AG04449 (cell line): ENCODE measurements around the gene AQP12B.
"Not testable (repeated sequence)": the region's sequence is repeated elsewhere in the genome, so short reads cannot be mapped to it uniquely, and the experiment has no call there.

ENCODE experiments used
- CTCF ChIA-PET: fragments of 350-600 bp; formaldehyde crosslinking; extraction: SDS; loops from one replicate; lab custom pipeline; 2021; ENCODE audit warnings: antibody characterized with exemption; lab: Yijun Ruan, JAX
- POLR2A ChIA-PET: fragments of 400-600, 350-600 bp; formaldehyde crosslinking; extraction: SDS; loops from one replicate; lab custom pipeline; 2020; ENCODE audit warnings: antibody characterized with exemption, inconsistent platforms; lab: Yijun Ruan, JAX
- DNase-seq: peaks from one replicate; pipeline ENCODE4 v3.0.0-alpha.2; 2010; ENCODE audit warnings: low read depth, low spot score
- H3K4me3 ChIP-seq: 2 replicates; pipeline ENCODE4 v1.5.1; 2011; ENCODE audit warnings: low read depth, mild to moderate bottlenecking, control low read depth, low read length
- TF ChIP-seq, protein P1 (sequence below): IDR thresholded peaks from one replicate; pipeline ENCODE4 v1.5.1; 2011; ENCODE audit warnings: mild to moderate bottlenecking, moderate library complexity, low read length, control low read depth, inconsistent platforms; ENCODE audit not compliant: insufficient read depth; ENCODE audit errors: missing control alignments

The AQP12B gene

DNA sequence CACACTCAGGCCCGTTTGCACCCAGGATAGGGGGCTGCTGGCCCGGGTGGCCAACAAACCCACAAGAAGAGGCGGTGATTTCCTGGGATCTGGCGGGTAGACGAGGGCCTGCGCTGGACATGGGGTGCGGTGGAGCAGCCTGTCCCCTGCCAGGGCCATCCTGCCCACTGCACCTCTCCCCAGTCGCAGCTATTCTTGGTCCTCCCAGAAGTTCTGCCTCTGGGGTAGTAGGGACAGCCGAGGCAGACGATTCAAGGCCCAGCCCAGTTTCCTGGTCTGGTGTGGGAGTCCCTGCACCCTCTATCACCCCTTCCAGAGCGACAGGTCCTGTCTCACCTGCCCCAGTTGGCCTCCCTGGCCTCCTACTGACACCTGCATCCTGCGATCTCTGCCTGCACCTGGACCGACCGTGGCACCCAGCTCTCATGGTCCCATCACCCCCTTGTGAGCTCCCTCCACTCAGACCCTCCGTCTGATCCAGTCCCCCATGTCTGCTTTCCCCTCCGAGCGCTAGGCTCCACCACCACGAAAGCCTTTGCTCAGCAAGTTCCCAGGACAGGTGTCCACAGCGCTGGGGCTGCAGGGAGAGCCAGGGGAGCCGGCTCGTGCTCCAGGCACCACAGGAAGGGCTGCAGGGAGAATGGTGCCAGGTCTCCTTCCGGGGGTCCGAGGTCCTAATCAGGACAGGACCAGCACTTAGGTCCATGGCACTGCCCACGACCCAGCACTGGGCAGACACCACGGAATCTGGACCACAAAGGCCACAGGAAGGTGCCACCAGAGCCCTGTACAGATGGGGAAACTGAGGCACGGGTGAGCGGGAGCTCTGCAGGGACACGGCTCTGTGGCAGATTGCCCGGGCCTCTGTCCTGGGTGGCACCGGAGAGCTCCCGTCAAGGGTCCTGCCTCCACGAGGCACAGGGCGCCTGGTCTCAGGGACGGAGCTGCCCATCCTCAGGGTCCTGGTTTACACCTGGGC, 10.2 kb upstream of the AQP12B start:
- CTCF ChIA-PET, POLR2A ChIA-PET, H3K4me3 ChIP-seq, DNase-seq: not testable (repeated sequence)

DNA sequence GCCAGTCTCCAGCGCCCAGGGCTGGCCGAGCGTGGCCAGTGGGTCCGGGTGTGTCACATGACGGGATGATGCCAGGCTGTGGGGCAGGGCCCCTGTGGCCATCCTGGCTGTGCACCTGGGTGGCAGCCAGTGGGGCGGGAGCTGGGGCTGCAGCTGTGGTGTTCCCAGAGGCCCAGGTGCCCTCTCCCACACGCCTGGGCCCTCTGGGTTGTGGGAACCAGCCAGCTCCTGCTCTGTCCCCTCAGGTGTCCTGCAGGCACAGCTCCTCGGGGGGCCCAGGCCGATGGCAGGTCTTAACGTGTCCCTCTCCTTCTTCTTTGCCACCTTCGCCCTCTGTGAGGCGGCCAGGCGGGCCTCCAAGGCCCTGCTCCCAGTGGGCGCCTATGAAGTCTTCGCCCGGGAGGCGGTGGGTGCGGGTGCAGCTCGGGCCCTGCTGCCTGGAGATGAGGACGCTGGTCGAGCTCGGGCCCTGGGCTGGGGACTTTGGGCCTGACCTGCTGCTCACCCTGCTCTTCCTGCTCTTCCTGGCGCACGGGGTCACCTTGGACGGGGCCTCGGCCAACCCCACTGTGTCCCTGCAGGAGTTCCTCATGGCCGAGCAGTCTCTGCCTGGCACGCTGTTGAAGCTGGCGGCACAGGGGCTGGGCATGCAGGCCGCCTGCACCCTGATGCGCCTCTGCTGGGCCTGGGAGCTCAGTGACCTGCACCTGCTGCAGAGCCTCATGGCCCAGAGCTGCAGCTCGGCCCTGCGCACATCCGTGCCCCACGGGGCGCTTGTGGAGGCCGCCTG, 9.1 kb upstream of the AQP12B start, which contains the start of gene AQP12A:
TSS of gene AQP12A (plus strand) at position 236 of the 790 bp plus-strand sequence. CDS start at position 284, 48 bp downstream.
- H3K4me3 ChIP-seq, CTCF ChIA-PET, DNase-seq, POLR2A ChIA-PET: not testable (repeated sequence)

DNA sequence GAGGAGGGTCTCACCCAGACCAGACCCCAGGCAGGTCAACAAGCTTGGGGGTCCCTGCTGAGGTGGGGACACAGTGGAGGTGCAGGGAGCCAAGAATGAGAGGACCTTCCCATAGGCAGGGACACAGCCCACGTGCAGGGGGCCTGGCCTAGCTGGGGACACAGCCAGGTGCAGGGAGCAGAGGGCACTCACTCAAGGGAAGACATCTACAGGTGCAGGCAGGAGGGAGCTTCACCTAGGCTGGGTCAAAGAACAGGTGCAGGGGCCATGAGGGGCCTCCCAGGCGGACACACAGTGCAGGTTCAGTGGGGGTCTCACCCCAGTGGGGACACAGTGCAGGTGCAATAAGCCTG, 8.4 kb upstream of the AQP12B start:
- H3K4me3 ChIP-seq, CTCF ChIA-PET, DNase-seq, POLR2A ChIA-PET: not testable (repeated sequence)

DNA sequence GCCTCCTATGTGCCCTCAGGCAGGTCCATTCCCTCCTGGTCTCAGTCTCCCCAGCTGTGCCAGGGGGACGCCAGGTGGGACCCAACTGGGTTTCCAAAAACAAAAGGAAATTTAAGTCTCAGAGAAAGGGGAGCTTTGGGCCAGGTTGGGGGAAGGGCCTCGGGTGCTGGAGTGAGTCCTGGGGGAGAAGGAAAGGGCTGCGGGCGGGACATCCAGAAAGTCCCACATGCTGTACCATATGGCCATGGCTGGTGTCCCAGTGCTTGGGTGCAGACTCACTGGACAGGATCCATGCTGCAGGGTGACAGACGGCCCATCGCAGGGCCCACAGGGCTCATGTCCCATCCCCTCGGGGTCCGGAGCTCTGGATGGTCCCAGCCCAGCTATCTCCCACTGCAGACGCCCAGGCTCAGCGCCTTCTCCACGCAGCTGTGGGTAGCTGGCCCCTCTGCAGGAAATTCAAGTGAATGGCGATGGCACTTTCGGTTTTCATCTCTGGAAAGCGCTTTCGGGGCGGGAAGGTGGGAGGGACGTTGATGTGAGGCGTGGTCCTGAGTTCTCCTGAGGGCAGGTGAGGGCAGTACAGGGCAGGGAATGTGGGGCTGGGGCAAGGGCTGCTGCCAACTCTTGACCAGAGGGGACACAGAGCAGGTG, 7.9 kb upstream of the AQP12B start:
- CTCF ChIA-PET = interaction anchor here (0.5 kb wide), 1 partner anchor 177 kb away, joined by 3 read pairs; no protein-coding TSS in a partner anchor
- H3K4me3 ChIP-seq, DNase-seq, POLR2A ChIA-PET: not testable (repeated sequence)

DNA sequence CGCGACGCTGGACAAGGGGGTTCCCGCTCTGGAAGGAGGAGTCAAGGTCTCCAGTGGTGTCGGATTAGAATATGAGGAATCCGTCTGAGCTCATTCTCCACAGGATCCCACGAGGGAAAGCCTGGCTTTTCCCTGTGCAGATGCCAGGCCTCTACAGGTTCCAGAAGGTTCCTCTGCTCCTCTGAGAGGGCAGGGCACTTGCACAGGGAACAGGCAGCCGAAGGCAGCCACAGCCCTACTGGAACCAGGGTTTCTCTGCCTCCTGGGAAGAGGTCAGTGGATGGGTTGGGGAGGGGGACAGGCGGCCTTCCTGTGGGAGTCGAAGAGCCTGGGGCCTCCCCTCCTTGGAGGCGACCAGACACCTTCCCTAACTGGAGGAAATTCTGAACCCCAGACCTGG, 7.3 kb upstream of the AQP12B start:
- CTCF ChIA-PET = interaction anchor here (0.5 kb wide), 1 partner anchor 176 kb away, joined by 3 read pairs; no protein-coding TSS in a partner anchor
- TF ChIP-seq, protein P1, sequence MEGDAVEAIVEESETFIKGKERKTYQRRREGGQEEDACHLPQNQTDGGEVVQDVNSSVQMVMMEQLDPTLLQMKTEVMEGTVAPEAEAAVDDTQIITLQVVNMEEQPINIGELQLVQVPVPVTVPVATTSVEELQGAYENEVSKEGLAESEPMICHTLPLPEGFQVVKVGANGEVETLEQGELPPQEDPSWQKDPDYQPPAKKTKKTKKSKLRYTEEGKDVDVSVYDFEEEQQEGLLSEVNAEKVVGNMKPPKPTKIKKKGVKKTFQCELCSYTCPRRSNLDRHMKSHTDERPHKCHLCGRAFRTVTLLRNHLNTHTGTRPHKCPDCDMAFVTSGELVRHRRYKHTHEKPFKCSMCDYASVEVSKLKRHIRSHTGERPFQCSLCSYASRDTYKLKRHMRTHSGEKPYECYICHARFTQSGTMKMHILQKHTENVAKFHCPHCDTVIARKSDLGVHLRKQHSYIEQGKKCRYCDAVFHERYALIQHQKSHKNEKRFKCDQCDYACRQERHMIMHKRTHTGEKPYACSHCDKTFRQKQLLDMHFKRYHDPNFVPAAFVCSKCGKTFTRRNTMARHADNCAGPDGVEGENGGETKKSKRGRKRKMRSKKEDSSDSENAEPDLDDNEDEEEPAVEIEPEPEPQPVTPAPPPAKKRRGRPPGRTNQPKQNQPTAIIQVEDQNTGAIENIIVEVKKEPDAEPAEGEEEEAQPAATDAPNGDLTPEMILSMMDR = no peak
- no peak for DNase-seq
- POLR2A ChIA-PET = no interaction called here
- H3K4me3 ChIP-seq = no peak overlapping the region

DNA sequence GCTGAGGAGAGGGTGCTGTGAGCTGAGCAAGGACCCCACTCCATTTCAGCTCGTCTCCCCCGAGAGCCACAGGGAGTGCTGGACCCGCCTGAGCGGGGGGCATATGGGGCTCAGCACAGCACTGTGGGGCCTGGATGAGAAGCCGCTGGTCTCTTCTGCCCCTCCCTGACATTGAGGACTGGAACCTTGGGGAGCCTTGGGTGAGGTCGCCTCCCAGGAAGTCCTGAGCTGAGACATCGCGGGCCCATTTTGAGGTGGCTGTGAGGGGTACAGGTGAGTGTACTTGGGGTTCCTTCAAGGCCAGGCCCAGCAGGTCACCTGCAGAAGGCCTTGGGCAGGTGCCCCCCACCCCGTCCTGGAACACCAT, 5.9 kb upstream of the AQP12B start:
- TF ChIP-seq, protein P1 = no peak
- POLR2A ChIA-PET = no interaction called here
- CTCF ChIA-PET = interaction anchor here (1.7 kb wide), 1 partner anchor 174 kb away, joined by 4 read pairs; no protein-coding TSS in a partner anchor
- no peak for DNase-seq
- H3K4me3 ChIP-seq = no peak overlapping the region

DNA sequence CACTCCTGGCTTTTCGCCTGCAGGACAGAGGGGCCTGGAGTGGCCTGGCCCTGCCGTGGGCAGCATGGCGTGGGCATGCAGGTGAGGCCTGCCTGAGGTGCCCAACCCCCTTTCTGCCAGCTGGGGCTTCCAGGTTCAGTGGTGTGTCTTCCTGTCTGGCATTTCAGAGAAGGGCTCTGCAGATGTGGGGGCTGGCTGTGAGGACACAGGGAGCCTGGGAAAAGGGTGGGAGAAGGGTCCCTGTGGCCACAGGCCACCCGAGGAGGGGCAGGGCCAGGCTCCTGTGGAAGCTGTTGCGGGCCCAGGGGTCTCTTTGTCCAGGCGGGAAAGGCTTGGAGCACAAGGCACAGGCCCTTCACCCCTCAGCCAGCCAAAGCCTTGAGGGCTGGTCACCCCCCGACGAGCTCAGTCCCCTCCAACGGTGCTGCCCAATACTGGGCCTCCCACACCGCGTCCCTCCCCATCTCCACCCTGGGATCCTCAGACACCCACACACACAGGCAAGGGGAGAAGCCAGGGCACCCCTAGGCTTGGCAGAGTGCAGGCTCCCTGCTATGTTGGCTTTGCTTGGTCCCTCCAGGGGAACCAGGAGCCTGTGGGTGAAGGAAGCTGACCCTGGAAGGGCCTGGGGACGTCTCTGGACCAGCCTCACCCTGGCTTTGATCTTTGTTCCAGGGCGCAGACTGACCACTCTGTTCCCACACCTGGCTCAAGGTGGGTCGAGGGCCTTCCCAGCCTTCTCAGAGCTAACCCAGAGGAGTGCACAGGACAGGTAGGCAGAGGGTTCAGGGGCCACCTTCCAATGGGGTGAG, 5.3 kb upstream of the AQP12B start:
- H3K4me3 ChIP-seq = no peak overlapping the region
- DNase-seq = no peak
- TF ChIP-seq, protein P1 = no peak
- ChIA-PET CTCF (interaction anchor here (1.7 kb wide), 1 partner anchor 174 kb away, joined by 4 read pairs; no protein-coding TSS in a partner anchor), POLR2A (no interaction called here)
